ENCODE measurements around the gene ATG16L1. TPM values are rescaled to one million over a fixed set of nuclear protein-coding genes. Genes with fewer than 3 reads are reported as not detected.

Gene ATG16L1
- polyA plus RNA-seq, 3 donors = 3.3 to 22.9 (median 4.3) TPM

DNA sequence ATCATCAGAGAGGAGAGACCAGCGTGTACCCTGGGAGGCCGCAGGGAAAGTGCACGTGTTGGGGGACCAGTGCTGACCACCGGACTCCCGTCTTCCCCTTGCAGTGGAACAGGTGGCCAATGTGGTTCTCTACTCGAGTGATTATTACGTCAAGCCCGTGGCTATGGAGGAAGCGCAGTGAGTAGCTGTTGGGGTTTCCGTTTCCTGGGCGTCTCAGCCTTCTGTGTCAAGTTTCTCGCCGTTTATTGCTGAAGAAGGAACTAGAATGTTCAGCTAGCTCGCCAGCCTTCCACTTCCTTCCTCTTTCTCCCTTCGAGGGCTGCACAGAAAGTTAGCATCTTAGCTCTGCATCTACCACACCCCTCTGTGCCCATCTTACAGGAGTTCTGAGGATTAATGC lies 80.1 kb downstream of the ATG16L1 start:
- Histone ChIP-seq H3K9me3 (replicated peaks in 1 of 2; ENCODE audit: control insufficient read depth in 1 of 2, insufficient read depth in 1 of 2, low read length in 2 of 2) (no peaks in the 10 kb centered on the region), H2AFZ (ENCODE audit: insufficient read depth, low read depth, low read length, poor library complexity, severe bottlenecking) (peak overlapping the region; percentile 59), H3K4me3 (replicated peaks in 1 of 3; ENCODE audit: low read depth in 2 of 3, low read length in 3 of 3) (peak overlapping the region in 1 of 3 experiments; percentile 49), H3K9ac (ENCODE audit: insufficient read depth, low read length, poor library complexity, severe bottlenecking) (peak overlapping the region; percentile 39), H4K20me1 (ENCODE audit: insufficient read depth, low read length) (no peaks in the 10 kb centered on the region), H3K4me2 (replicated peaks; ENCODE audit: extremely low read depth, low read length, poor library complexity, severe bottlenecking) (peak overlapping the region; percentile 45), H3K27me3 (ENCODE audit: control insufficient read depth in 2 of 2, insufficient read depth in 2 of 2, low read length in 2 of 2) (no peaks in the 10 kb centered on the region), H3K36me3 (replicated peaks in 1 of 2; ENCODE audit: control insufficient read depth in 1 of 2, insufficient read depth in 2 of 2, low read length in 2 of 2) (no peaks in the 10 kb centered on the region), H3K79me2 (ENCODE audit: insufficient read depth, low read length) (no peaks in the 10 kb centered on the region), H3K27ac (ENCODE audit: low read depth in 1 of 2, low read length in 2 of 2) (peak overlapping the region; percentile 85 to 92), H3K4me1 (ENCODE audit: control insufficient read depth in 1 of 2, insufficient read depth in 2 of 2, low read length in 2 of 2) (peaks cover 62 to 63% of the 10 kb centered on the region in 2 donors)
- TF ChIP-seq, protein P1, sequence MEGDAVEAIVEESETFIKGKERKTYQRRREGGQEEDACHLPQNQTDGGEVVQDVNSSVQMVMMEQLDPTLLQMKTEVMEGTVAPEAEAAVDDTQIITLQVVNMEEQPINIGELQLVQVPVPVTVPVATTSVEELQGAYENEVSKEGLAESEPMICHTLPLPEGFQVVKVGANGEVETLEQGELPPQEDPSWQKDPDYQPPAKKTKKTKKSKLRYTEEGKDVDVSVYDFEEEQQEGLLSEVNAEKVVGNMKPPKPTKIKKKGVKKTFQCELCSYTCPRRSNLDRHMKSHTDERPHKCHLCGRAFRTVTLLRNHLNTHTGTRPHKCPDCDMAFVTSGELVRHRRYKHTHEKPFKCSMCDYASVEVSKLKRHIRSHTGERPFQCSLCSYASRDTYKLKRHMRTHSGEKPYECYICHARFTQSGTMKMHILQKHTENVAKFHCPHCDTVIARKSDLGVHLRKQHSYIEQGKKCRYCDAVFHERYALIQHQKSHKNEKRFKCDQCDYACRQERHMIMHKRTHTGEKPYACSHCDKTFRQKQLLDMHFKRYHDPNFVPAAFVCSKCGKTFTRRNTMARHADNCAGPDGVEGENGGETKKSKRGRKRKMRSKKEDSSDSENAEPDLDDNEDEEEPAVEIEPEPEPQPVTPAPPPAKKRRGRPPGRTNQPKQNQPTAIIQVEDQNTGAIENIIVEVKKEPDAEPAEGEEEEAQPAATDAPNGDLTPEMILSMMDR (IDR thresholded peaks at IDR 0.05) = no peak
- intact Hi-C loops (cut with micrococcal nuclease) = loop anchor here in 1 of 2 donors (5.0 kb wide), 1 partner anchor 79 kb away; the partner anchor contains the start of gene ATG16L1
- Mint-ChIP-seq H3K4me1 (peaks cover 62% of the 10 kb centered on the region), H3K27me3 (ENCODE audit: low read depth in 3 of 3) (peaks cover 0 to 4% (median 0%) of the 10 kb centered on the region in 3 donors), H3K9me3 (peaks cover 0 to 4% (median 1%) of the 10 kb centered on the region in 7 donors), H3K36me3 (peaks cover 6 to 7% of the 10 kb centered on the region in 2 donors), H3K27ac (peak overlapping the region; percentile 96 to 99 (median 98)), H3K4me3 (peak overlapping the region; percentile 9 to 62)
- peak; percentile 96 to 100 (median 98) for DNase-seq
- 0% methylated on average over 5 of the region's 15 CpGs for WGBS (ENCODE audit: insufficient coverage)

DNA sequence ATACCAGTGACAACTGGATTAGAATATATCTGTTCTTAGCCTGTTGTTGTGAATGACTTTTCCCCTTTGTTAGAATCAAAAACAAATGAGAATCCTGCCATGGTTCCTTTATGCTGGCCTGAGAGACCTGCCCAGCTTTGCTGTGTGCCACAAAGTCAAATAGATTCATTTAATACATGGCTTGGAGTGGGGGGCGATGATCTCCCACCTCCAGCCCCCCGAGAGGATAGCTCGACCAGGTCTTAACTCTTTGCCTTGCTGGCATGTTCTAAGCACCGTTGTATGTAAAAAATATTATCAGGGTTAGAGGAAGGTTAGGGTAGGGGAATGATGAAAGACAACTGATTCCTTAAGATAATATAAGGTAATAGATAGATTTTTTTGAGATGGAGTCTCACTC lies 80.7 kb downstream of the ATG16L1 start:
- DNase-seq = no peak
- no peaks in the 10 kb centered on the region for H4K20me1 ChIP-seq (ENCODE audit: insufficient read depth, low read length)
- H3K4me2 ChIP-seq (replicated peaks; ENCODE audit: extremely low read depth, low read length, poor library complexity, severe bottlenecking) = peak overlapping the region; percentile 45
- Mint-ChIP-seq H3K36me3 (peaks cover 6 to 7% of the 10 kb centered on the region in 2 donors), H3K27ac (peak overlapping the region; percentile 96 to 99 (median 98)), H3K9me3 (peaks cover 0 to 4% (median 1%) of the 10 kb centered on the region in 7 donors), H3K27me3 (ENCODE audit: low read depth in 3 of 3) (peaks cover 0 to 4% (median 0%) of the 10 kb centered on the region in 3 donors), H3K4me3 (peak overlapping the region; percentile 7 to 62), H3K4me1 (peaks cover 58% of the 10 kb centered on the region)
- H3K9me3 ChIP-seq (replicated peaks in 1 of 2; ENCODE audit: control insufficient read depth in 1 of 2, insufficient read depth in 1 of 2, low read length in 2 of 2) = no peaks in the 10 kb centered on the region
- TF ChIP-seq, protein P1 (IDR thresholded peaks at IDR 0.05) = no peak
- H2AFZ ChIP-seq (ENCODE audit: insufficient read depth, low read depth, low read length, poor library complexity, severe bottlenecking) = peak overlapping the region; percentile 55
- peak overlapping the region in 1 of 3 experiments; percentile 49 for H3K4me3 ChIP-seq (replicated peaks in 1 of 3; ENCODE audit: low read depth in 2 of 3, low read length in 3 of 3)
- 0% methylated on average over 1 of the region's 4 CpGs for WGBS (ENCODE audit: insufficient coverage)
- H3K79me2 ChIP-seq (ENCODE audit: insufficient read depth, low read length) = no peaks in the 10 kb centered on the region
- peak overlapping the region; percentile 53 for H3K9ac ChIP-seq (ENCODE audit: insufficient read depth, low read length, poor library complexity, severe bottlenecking)
- H3K4me1 ChIP-seq (ENCODE audit: control insufficient read depth in 1 of 2, insufficient read depth in 2 of 2, low read length in 2 of 2) = peaks cover 62 to 63% of the 10 kb centered on the region in 2 donors
- H3K27ac ChIP-seq (ENCODE audit: low read depth in 1 of 2, low read length in 2 of 2) = peak overlapping the region; percentile 79 to 92
- intact Hi-C loops (cut with micrococcal nuclease) = loop anchor here in 1 of 2 donors (5.0 kb wide), 1 partner anchor 80 kb away; the partner anchor contains the start of gene ATG16L1
- H3K27me3 ChIP-seq (ENCODE audit: control insufficient read depth in 2 of 2, insufficient read depth in 2 of 2, low read length in 2 of 2) = no peaks in the 10 kb centered on the region
- H3K36me3 ChIP-seq (replicated peaks in 1 of 2; ENCODE audit: control insufficient read depth in 1 of 2, insufficient read depth in 2 of 2, low read length in 2 of 2) = no peaks in the 10 kb centered on the region

Measured in CD14-positive monocyte (primary cell).